NCI-H2196 treated with DMSO at 0.1 percent for 48 hours (cell line): ENCODE results near the gene ANTXR1.

Source experiments
- DNase-seq: peaks from one replicate; lab custom pipeline; 2025; ENCODE audit not compliant: unreplicated experiment; lab: John Stamatoyannopoulos, UW

ANTXR1 gene

GRCh38 chr2:69260666-69261065 lies 247.7 kb downstream of the ANTXR1 start:
- no peak for DNase-seq

GRCh38 chr2:69269330-69269729 lies 256.4 kb downstream of the ANTXR1 start:
- no peak for DNase-seq

- DNase-seq = no peak
Observed at GRCh38 chr2:69271831-69272257, 258.9 kb downstream of the ANTXR1 start.

DNA sequence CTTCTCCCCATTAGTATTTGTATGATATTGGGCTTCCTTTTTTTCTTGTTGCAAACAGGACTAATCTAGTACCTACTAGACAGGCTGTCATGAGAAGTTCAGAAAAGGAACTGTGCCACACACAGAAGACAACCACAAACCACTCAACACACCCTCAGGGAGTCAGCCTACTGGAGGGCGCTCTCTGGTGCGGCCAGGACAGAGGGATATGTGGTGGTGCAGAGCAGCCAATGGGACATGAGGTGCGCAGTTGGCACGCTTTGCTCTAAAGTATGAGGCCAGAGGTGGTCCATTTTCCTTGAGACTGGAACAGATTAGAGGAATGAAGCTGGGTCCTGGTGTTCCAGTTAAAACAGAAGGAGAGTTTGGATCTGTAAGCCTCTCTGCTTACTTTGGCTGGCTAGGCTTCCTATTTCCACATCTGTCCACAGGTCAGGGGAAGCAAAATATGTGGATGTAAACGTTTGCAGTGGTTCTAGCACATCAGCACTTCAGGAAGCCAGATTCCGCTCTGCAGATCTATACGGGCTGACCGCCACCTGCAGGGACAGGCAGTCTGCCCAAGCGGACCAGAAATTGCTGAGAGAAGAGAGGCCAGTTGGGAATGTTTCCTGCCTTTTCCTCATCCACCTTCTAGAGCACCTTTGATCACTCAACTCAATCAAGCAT lies 260.0 kb downstream of the ANTXR1 start:
- no peak for DNase-seq

GRCh38 chr2:69275490-69275889 lies 262.5 kb downstream of the ANTXR1 start:
- DNase-seq = no peak

DNA sequence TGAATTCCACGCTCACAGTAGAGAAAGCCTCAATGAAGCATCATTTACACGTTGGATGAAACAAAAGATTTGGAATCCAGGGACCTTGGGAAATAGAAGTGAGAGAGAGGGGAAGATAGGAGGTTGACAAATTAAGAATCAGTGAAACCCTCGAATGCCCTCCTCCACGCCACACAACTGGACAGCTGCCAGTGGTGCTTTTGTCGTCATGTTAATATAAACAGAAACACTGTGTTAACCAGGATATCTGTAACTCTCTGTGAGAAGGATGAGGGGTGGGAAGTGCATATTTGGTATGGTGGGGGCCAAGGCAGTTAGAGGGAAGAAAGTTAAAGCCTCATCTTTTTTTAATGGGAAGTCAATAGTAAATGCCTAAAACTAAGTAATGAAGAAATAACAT lies 265.4 kb downstream of the ANTXR1 start:
- DNase-seq = no peak

GRCh38 chr2:69279211-69279610 lies 266.2 kb downstream of the ANTXR1 start:
- DNase-seq = no peak

DNA sequence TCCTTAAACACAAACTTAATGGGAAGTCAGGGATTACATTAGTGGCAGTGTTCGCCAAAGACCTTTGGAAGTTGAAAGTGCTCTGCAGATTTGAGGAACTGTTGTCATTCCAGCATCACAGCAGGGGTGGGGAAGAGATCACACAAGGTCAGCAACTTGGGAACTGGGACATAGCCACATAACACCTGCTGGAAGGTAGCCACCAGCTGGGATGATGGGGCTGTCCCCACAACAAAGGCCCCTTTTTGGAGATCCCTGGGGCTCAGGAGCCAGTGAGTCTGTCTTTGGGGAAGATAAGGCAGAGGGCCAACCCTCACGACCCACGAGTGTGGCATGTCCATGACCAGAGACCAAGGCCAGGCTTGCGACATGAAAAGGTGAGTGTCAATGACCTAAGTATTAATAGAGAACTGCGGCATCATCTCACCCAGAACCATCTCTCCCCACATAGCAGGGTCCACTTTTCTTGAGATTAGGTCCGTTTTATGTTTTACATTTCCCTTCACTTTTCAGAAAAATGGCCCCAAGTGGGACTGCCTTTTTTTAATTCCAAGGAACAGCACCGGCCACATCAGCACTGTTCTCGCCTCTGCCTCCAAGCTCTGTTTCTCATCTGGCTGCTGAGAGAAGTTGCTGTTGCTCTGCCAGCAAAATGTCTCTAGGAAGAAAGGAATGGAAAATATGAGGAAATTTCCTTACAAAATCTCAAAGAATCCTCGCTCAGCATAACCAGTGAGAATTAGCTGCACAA lies 267.1 kb downstream of the ANTXR1 start:
- DNase-seq = no peak

DNA sequence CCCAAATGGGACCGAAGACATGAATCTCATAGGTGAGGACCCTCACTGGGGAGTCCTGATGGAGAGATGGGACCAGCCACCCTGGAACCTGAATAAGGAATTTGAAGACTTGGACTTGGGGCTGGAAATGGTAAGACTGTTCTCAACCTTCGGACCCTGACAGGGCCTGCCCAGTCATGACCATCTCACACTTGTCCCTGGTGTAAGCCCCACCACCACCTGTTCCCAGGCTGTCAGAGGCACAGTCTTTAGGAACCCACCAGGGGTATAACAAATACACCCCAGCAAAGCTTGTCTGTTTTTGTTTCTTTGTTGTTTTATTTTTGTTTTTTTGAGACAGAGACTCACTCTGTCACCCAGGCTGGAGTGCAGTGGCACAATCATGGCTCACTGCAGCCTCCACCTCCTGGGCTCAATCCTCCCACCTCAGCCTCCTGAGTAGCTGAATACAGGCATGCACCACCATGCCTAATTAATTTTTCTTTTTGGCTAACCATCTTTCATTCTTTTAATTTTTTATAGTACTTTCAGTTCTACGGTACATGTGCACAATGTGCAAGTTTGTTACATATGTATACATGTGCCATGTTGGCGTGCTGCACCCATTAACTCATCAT lies 267.9 kb downstream of the ANTXR1 start:
- no peak for DNase-seq

DNA sequence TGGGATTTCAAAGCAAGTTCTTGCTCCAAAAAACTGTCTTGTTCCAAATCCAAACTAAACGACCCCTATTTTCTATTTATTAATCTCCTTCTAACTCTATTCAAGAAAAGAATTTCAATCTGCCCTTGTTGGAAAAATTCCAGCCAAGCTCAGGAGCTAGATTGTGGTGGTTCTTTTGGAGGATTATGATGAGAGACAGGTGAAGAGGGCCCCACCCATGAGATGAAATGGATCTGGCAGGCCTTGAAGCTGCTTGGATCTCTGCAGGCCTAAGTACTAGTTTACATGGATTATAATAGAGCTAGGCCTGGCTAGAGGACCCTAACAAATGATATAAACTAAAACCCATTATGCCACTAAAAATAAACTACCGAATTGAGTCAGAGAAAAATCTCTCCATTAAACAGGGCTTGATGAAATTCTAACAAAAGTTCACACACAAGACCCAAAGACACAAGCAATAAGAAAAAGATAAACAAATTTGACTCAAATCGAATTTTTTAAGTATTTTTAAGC lies 272.5 kb downstream of the ANTXR1 start:
- no peak for DNase-seq

DNA sequence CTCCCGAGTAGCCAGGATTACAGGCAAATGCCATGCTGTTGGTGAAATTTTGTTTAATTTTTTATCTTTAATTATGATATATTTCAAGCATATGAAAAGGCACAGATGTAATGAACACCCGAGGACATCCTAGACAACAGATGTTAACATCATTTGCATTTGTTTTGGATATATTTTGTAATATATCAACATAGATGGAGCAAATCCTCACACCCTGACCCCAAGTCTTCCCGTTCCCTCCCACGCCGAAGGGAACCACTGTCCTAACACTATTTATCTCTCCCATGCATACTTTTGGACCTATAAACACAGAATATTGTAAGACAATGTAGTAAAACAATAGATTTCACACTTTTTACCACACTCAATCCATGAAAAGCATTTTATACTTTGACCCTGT lies 274.6 kb downstream of the ANTXR1 start:
- no peak for DNase-seq

GRCh38 chr2:69288429-69288828 lies 275.4 kb downstream of the ANTXR1 start:
- DNase-seq = no peak

GRCh38 chr2:69291004-69291650 lies 278.1 kb downstream of the ANTXR1 start:
- no peak for DNase-seq

- DNase-seq = no peak
Observed at GRCh38 chr2:69291721-69292120, 278.7 kb downstream of the ANTXR1 start.

GRCh38 chr2:69292256-69292655 lies 279.3 kb downstream of the ANTXR1 start:
- no peak for DNase-seq

DNA sequence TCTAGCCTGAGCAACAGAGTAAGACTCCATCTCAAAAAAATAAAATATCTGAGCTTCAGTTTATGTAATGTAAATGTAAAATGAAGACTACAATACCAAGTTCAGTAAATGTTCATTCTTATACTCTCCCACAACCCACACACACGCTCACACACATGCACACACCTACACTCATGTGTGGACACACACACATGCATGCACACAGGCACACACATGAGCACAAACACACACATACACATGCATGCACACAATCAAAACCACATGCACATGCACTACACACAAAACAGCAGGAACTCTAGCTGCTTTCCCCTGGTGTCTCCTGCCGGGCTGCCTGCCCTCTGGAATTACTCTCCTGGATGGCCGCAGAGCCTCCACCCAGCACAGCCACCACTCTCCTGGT lies 283.4 kb downstream of the ANTXR1 start:
- DNase-seq = no peak

DNA sequence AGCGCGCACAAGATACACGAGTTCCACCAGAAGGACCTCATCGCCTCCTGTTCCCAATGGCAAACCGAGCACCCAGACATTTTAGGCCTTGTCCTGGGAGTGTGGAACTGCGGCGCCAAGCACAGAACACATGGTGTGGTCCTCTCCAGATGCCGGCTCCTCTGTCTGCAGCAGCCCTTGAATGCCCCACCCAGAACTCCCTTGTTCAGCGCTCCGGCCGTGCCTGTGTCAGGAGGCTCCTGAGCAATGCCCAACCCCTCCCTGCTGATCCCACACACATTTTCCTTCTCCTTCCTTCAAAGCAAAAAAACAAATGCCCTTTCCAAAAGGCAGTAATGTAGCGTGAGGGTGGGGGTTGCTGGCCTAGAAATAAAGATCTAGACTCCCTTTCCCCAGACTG lies 284.2 kb downstream of the ANTXR1 start:
- no peak for DNase-seq

DNA sequence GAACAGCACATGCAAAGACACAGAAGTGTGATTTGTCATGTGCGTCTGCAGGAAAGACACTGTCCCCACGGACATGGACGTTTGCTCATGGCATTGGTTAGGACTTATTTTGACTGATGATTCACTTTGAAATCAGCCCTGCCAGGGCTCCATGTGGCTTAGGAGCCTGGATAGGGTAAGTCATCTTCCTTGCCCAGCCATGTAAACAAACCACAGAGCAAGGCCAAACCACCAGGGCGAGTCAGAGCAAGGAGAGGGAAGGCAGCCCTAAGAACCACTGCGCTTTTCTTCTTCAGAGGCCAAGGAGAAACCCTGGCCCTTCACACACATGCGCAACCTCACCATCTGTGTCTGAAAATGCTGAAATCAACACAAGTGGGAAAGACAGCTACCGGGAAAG lies 285.3 kb downstream of the ANTXR1 start:
- DNase-seq = no peak

DNA sequence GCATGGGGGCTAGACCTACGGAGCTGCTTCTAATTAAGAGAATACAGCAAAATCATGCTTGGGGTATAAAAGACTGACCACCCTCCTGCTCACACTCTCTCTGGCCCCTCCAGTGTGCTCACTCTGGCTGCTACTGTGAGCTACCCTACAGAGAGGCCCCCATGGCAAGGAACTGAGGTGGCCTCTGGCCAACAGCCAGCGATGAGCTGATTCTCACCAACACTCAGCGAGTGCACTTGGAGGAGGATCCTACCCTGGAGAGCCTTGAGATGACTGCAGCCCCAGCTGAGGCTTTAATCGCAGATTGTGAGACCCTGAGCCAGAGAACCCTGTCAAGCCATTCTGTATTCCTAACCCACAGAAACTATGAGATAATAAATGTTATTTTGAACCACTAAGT lies 285.9 kb downstream of the ANTXR1 start:
- no peak for DNase-seq
